HepG2 (cell line): ENCODE data around the gene NOC2L. TPM values are rescaled to one million over a fixed set of nuclear protein-coding genes. Genes with fewer than 3 reads are reported as not detected.

Source experiments
- BHLHE40 ChIP-seq: IDR thresholded peaks from 2 replicates; pipeline ENCODE4 v1.6.1; 2011; ENCODE audit warnings: low read length, improper control_type of control experiment
- FOSL2 ChIP-seq: sonication (generic); formaldehyde crosslinking; IDR thresholded peaks from 2 replicates; pipeline ENCODE4 v1.4.0; 2020; ENCODE audit warnings: missing genetic modification reagents
- FOXC1 ChIP-seq: sonication (generic); formaldehyde crosslinking; IDR thresholded peaks from 2 replicates; pipeline ENCODE4 v1.8.0; 2022; ENCODE audit warnings: mild to moderate bottlenecking, missing genetic modification reagents, borderline replicate concordance
- HMGA1 ChIP-seq: sonication (generic); formaldehyde crosslinking; conservative IDR thresholded peaks from 2 replicates; pipeline ENCODE4 v1.4.0; 2020; ENCODE audit warnings: missing genetic modification reagents
- MIER3 ChIP-seq: IDR thresholded peaks from 2 replicates; pipeline ENCODE4 v1.6.1; 2016; ENCODE audit warnings: missing compliant biosample characterization, borderline replicate concordance
- MXI1 ChIP-seq: IDR thresholded peaks from 3 replicates; pipeline ENCODE4 v1.6.1; 2012; ENCODE audit warnings: low read depth, low read length, inconsistent platforms, borderline replicate concordance
- NRL ChIP-seq: sonication (generic); formaldehyde crosslinking; IDR thresholded peaks from 2 replicates; pipeline ENCODE4 v1.5.0; 2020; ENCODE audit warnings: missing genetic modification reagents, mild to moderate bottlenecking, moderate library complexity, borderline replicate concordance
- POLR2A ChIP-seq, 2 experiments: IDR thresholded peaks; 2 replicates each; pipeline ENCODE4 v1.6.1; 2011; ENCODE audit warnings: low read depth in 2 of 2, low read length in 2 of 2, mild to moderate bottlenecking in 1 of 2, moderate library complexity in 1 of 2; ENCODE audit not compliant: insufficient read depth in 1 of 2
- SKI ChIP-seq: fragments of 450-650 bp; IDR thresholded peaks from one replicate; pipeline ENCODE4 v1.6.1; 2018; ENCODE audit warnings: mild to moderate bottlenecking; ENCODE audit not compliant: partially characterized antibody
- ZFX ChIP-seq: sonication (generic); formaldehyde crosslinking; IDR thresholded peaks from 2 replicates; pipeline ENCODE4 v1.4.0; 2020; ENCODE audit warnings: mild to moderate bottlenecking, low read depth, missing genetic modification reagents, moderate library complexity
- ZMYM2 ChIP-seq: sonication (generic); formaldehyde crosslinking; IDR thresholded peaks from 2 replicates; pipeline ENCODE4 v1.8.0; 2022; ENCODE audit warnings: mild to moderate bottlenecking, missing genetic modification reagents
- ZNF121 ChIP-seq: sonication (generic); formaldehyde crosslinking; IDR thresholded peaks from 2 replicates; pipeline ENCODE4 v1.5.0; 2020; ENCODE audit warnings: mild to moderate bottlenecking, missing genetic modification reagents
- ZNF619 ChIP-seq: sonication (generic); formaldehyde crosslinking; IDR thresholded peaks from 2 replicates; pipeline ENCODE4 v1.4.0; 2020; ENCODE audit warnings: mild to moderate bottlenecking, missing genetic modification reagents
- ZNF691 ChIP-seq: sonication (generic); formaldehyde crosslinking; IDR thresholded peaks from 2 replicates; pipeline ENCODE4 v1.4.0; 2020; ENCODE audit warnings: missing genetic modification reagents, low read depth, mild to moderate bottlenecking, borderline replicate concordance
- ZNF776 ChIP-seq: sonication (generic); formaldehyde crosslinking; IDR thresholded peaks from 2 replicates; pipeline ENCODE4 v1.4.0; 2020; ENCODE audit warnings: mild to moderate bottlenecking, missing genetic modification reagents
- ZNF790 ChIP-seq: sonication (generic); formaldehyde crosslinking; IDR thresholded peaks from 2 replicates; pipeline ENCODE4 v1.8.0; 2022; ENCODE audit warnings: missing genetic modification reagents, mild to moderate bottlenecking, borderline replicate concordance
- ZSCAN20 ChIP-seq: sonication (generic); formaldehyde crosslinking; IDR thresholded peaks from 2 replicates; pipeline ENCODE4 v1.4.0; 2020; ENCODE audit warnings: missing genetic modification reagents, mild to moderate bottlenecking, borderline replicate concordance
- polyA plus RNA-seq, 8 experiments: library from polyadenylated mRNA; depleted of rRNA in 3 of 8; stranded (reverse) in 7 of 8; unstranded in 1 of 8; fragments of >200 nt; fragmentation: Illumina TruSeq in 4 of 8; extraction: Trizol in 4 of 8; gene quantifications; 2 replicates each; pipeline versions ENCODE4 v1.2.1 to v1.2.3, GENCODE V29; 2011 to 2016; ENCODE audit warnings: low read depth in 4 of 8, missing spikeins in 1 of 8, mixed read lengths in 1 of 8; ENCODE audit not compliant: insufficient read depth in 1 of 8
- total RNA-seq, 5 experiments: library from RNA; depleted of rRNA; stranded (reverse); fragments of >200 nt; fragmentation: Illumina TruSeq; extraction: Trizol; gene quantifications; 2 replicates each; pipeline ENCODE4 v1.2.3, GENCODE V29; 2016; ENCODE audit warnings: low read depth in 1 of 5
- TF ChIP-seq, protein P1 (sequence below): sonication (generic); formaldehyde crosslinking; IDR thresholded peaks from 2 replicates; pipeline ENCODE4 v1.5.1; 2020; ENCODE audit warnings: missing genetic modification reagents, mild to moderate bottlenecking, borderline replicate concordance
- TF ChIP-seq, protein P2 (sequence below): sonication (generic); formaldehyde crosslinking; IDR thresholded peaks from 2 replicates; pipeline ENCODE4 v1.5.0; 2020; ENCODE audit warnings: mild to moderate bottlenecking, missing genetic modification reagents
- TF ChIP-seq, protein P3 (sequence below): sonication (generic); formaldehyde crosslinking; IDR thresholded peaks from 2 replicates; pipeline ENCODE4 v1.9.0; 2021; ENCODE audit warnings: missing genetic modification reagents, borderline replicate concordance
- TF ChIP-seq, protein P4 (sequence below): sonication (generic); formaldehyde crosslinking; IDR thresholded peaks from 2 replicates; pipeline ENCODE4 v1.4.0; 2020; ENCODE audit warnings: missing genetic modification reagents

The NOC2L gene
- total and polyA plus RNA-seq, 2 of the 13 experiments (the other 11 are each of a cell fraction or from before 2014, with no cell fraction given) = 32.0 to 103 TPM

DNA sequence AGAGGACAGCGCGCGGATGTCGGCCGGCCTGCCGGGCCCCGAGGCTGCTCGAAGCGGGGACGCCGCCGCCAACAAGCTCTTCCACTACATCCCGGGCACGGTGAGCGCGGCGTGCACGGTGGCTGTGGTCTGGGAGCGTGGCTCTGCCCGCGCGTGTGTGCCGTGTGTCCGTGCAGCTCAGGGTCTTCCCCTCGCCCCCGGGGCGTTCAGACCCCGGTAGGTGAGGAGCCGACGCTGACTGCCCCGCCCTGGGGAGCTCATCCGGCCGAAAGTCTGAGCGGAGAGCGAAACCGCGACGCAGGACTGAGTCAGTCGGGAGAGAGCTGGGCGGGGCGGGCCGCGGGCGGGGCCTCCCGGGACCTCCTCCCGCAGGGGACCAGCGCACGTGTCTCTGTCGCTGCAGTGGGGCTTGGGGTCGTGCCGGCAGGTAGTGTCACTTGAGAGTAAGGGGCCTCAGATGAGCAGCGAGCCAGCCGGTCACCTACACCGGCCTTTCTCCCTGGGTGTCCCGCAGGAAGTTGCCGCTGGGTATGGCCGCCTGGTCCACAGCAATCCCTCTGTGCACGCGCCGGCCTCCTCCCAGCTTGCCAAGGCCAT is 7.7 kb upstream of the NOC2L start (continued):
- TF ChIP-seq ZFX = peak; percentile 77
- TF ChIP-seq, protein P1, sequence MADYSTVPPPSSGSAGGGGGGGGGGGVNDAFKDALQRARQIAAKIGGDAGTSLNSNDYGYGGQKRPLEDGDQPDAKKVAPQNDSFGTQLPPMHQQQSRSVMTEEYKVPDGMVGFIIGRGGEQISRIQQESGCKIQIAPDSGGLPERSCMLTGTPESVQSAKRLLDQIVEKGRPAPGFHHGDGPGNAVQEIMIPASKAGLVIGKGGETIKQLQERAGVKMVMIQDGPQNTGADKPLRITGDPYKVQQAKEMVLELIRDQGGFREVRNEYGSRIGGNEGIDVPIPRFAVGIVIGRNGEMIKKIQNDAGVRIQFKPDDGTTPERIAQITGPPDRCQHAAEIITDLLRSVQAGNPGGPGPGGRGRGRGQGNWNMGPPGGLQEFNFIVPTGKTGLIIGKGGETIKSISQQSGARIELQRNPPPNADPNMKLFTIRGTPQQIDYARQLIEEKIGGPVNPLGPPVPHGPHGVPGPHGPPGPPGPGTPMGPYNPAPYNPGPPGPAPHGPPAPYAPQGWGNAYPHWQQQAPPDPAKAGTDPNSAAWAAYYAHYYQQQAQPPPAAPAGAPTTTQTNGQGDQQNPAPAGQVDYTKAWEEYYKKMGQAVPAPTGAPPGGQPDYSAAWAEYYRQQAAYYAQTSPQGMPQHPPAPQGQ (CRISPR knock-in tag) = no peak
- no peak for TF ChIP-seq ZSCAN20 (CRISPR knock-in tag)
- 0 out of 2 replicates have a peak, but pooled peaks have one; percentile 17 for TF ChIP-seq ZMYM2
- TF ChIP-seq ZNF776 (CRISPR knock-in tag) = no peak
- TF ChIP-seq, protein P2, sequence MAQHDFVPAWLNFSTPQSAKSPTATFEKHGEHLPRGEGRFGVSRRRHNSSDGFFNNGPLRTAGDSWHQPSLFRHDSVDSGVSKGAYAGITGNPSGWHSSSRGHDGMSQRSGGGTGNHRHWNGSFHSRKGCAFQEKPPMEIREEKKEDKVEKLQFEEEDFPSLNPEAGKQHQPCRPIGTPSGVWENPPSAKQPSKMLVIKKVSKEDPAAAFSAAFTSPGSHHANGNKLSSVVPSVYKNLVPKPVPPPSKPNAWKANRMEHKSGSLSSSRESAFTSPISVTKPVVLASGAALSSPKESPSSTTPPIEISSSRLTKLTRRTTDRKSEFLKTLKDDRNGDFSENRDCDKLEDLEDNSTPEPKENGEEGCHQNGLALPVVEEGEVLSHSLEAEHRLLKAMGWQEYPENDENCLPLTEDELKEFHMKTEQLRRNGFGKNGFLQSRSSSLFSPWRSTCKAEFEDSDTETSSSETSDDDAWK (CRISPR knock-in tag) = no peak
- TF ChIP-seq MIER3 (CRISPR knock-in tag) = 0 out of 2 replicates have a peak, but pooled peaks have one; percentile 16
- TF ChIP-seq NRL (CRISPR knock-in tag) = no peak
- peak; percentile 30; the same call in 1 of the 2 replicates for TF ChIP-seq FOXC1 (CRISPR knock-in tag)
- TF ChIP-seq MXI1 = peak; percentile 59; the same call in 1 of the 3 replicates
- TF ChIP-seq FOSL2 (CRISPR knock-in tag) = peak; percentile 57
- TF ChIP-seq ZNF790 (CRISPR knock-in tag) = 0 out of 2 replicates have a peak, but pooled peaks have one; percentile 65
- TF ChIP-seq, protein P3, sequence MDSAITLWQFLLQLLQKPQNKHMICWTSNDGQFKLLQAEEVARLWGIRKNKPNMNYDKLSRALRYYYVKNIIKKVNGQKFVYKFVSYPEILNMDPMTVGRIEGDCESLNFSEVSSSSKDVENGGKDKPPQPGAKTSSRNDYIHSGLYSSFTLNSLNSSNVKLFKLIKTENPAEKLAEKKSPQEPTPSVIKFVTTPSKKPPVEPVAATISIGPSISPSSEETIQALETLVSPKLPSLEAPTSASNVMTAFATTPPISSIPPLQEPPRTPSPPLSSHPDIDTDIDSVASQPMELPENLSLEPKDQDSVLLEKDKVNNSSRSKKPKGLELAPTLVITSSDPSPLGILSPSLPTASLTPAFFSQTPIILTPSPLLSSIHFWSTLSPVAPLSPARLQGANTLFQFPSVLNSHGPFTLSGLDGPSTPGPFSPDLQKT (CRISPR knock-in tag) = no peak
- TF ChIP-seq POLR2A (IDR thresholded peaks at IDR 0.05; ENCODE audit: insufficient read depth in 1 of 2, low read depth in 2 of 2, low read length in 2 of 2) = no peak
- TF ChIP-seq HMGA1 (CRISPR knock-in tag) = no peak
- TF ChIP-seq ZNF619 = no peak
- peak; percentile 58 for TF ChIP-seq BHLHE40
- TF ChIP-seq ZNF121 (CRISPR knock-in tag) = no peak
- peak; percentile 57; the same call in 1 of the 2 replicates for TF ChIP-seq ZNF691 (CRISPR knock-in tag)
- peak; percentile 10 for TF ChIP-seq SKI
- TF ChIP-seq, protein P4, sequence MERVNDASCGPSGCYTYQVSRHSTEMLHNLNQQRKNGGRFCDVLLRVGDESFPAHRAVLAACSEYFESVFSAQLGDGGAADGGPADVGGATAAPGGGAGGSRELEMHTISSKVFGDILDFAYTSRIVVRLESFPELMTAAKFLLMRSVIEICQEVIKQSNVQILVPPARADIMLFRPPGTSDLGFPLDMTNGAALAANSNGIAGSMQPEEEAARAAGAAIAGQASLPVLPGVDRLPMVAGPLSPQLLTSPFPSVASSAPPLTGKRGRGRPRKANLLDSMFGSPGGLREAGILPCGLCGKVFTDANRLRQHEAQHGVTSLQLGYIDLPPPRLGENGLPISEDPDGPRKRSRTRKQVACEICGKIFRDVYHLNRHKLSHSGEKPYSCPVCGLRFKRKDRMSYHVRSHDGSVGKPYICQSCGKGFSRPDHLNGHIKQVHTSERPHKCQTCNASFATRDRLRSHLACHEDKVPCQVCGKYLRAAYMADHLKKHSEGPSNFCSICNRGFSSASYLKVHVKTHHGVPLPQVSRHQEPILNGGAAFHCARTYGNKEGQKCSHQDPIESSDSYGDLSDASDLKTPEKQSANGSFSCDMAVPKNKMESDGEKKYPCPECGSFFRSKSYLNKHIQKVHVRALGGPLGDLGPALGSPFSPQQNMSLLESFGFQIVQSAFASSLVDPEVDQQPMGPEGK (CRISPR knock-in tag) = peak; percentile 81
